ENCODE results near the gene SETD7. TPM values are rescaled to one million over a fixed set of nuclear protein-coding genes. Genes with fewer than 3 reads are reported as not detected.

Gene SETD7
- total RNA-seq, 1 experiment from 2014 or later = 32.2 TPM

GRCh38 chr4:139562067-139562684 lies 6.2 kb upstream of the SETD7 start:
- ChIA-PET POLR2A (no interaction called here), CTCF (no interaction called here)
- Mint-ChIP-seq H3K36me3 (ENCODE audit: insufficient read depth, unreplicated experiment) (peaks cover under 1% of the 10 kb centered on the region), H3K4me1 (ENCODE audit: low read depth, unreplicated experiment) (peaks cover 7% of the 10 kb centered on the region), H3K27me3 (ENCODE audit: insufficient read depth, unreplicated experiment) (no peaks in the 10 kb centered on the region), H3K4me3 (ENCODE audit: unreplicated experiment) (no peak overlapping the region), H3K9me3 (ENCODE audit: unreplicated experiment) (no peaks in the 10 kb centered on the region), H3K27ac (ENCODE audit: unreplicated experiment) (no peak overlapping the region)
- Histone ChIP-seq H3K9me3 (no peaks in the 10 kb centered on the region), H3K4me1 (peaks cover 6% of the 10 kb centered on the region), H3K27me3 (replicated peaks; ENCODE audit: control insufficient read depth, insufficient read depth, low read length) (no peaks in the 10 kb centered on the region; the same call in 1 of the 2 replicates), H3K4me3 (ENCODE audit: low read depth, low read length) (no peak overlapping the region), H3K36me3 (ENCODE audit: control insufficient read depth, insufficient read depth, low read length) (no peaks in the 10 kb centered on the region)
- no peak for TF ChIP-seq CTCF (IDR thresholded peaks at IDR 0.05; ENCODE audit: insufficient read depth in 1 of 2, low read depth in 1 of 2, low read length in 1 of 2, severe bottlenecking in 1 of 2, unreplicated experiment in 1 of 2)
- DNase-seq = no peak
- intact Hi-C loops (cut with micrococcal nuclease; ENCODE audit: unreplicated experiment) = no loop called here
- BruUV-seq (replicated peaks) = no TSS peak

GRCh38 chr4:139560406-139561104 lies 4.5 kb upstream of the SETD7 start:
- intact Hi-C loops (cut with micrococcal nuclease; ENCODE audit: unreplicated experiment) = no loop called here
- no peak for TF ChIP-seq CTCF (IDR thresholded peaks at IDR 0.05; ENCODE audit: insufficient read depth in 1 of 2, low read depth in 1 of 2, low read length in 1 of 2, severe bottlenecking in 1 of 2, unreplicated experiment in 1 of 2)
- no peaks in the 10 kb centered on the region for H3K36me3 ChIP-seq (ENCODE audit: control insufficient read depth, insufficient read depth, low read length)
- H3K9me3 Mint-ChIP-seq (ENCODE audit: unreplicated experiment) = no peaks in the 10 kb centered on the region
- no peaks in the 10 kb centered on the region for H3K27me3 Mint-ChIP-seq (ENCODE audit: insufficient read depth, unreplicated experiment)
- H3K4me1 ChIP-seq = peaks cover 6% of the 10 kb centered on the region
- H3K9me3 ChIP-seq = no peaks in the 10 kb centered on the region
- POLR2A ChIA-PET = no interaction called here
- H3K4me3 ChIP-seq (ENCODE audit: low read depth, low read length) = no peak overlapping the region
- no peak overlapping the region for H3K4me3 Mint-ChIP-seq (ENCODE audit: unreplicated experiment)
- no peaks in the 10 kb centered on the region; the same call in 1 of the 2 replicates for H3K27me3 ChIP-seq (replicated peaks; ENCODE audit: control insufficient read depth, insufficient read depth, low read length)
- peaks cover 7% of the 10 kb centered on the region for H3K4me1 Mint-ChIP-seq (ENCODE audit: low read depth, unreplicated experiment)
- CTCF ChIA-PET = no interaction called here
- H3K27ac Mint-ChIP-seq (ENCODE audit: unreplicated experiment) = no peak overlapping the region
- no peak for DNase-seq
- H3K36me3 Mint-ChIP-seq (ENCODE audit: insufficient read depth, unreplicated experiment) = peaks cover 13% of the 10 kb centered on the region
- BruUV-seq (replicated peaks) = no TSS peak

- TF ChIP-seq CTCF (IDR thresholded peaks at IDR 0.05; ENCODE audit: insufficient read depth in 1 of 2, low read depth in 1 of 2, low read length in 1 of 2, severe bottlenecking in 1 of 2, unreplicated experiment in 1 of 2) = no peak
- H3K27me3 Mint-ChIP-seq (ENCODE audit: insufficient read depth, unreplicated experiment) = no peaks in the 10 kb centered on the region
- H3K27ac Mint-ChIP-seq (ENCODE audit: unreplicated experiment) = no peak overlapping the region
- intact Hi-C loops (cut with micrococcal nuclease; ENCODE audit: unreplicated experiment) = no loop called here
- H3K9me3 ChIP-seq = no peaks in the 10 kb centered on the region
- H3K4me3 Mint-ChIP-seq (ENCODE audit: unreplicated experiment) = no peak overlapping the region
- peaks cover 9% of the 10 kb centered on the region for H3K4me1 ChIP-seq
- no peak overlapping the region for H3K4me3 ChIP-seq (ENCODE audit: low read depth, low read length)
- BruUV-seq (replicated peaks) = no TSS peak
- H3K27me3 ChIP-seq (replicated peaks; ENCODE audit: control insufficient read depth, insufficient read depth, low read length) = no peaks in the 10 kb centered on the region; the same call in 1 of the 2 replicates
- no peaks in the 10 kb centered on the region for H3K9me3 Mint-ChIP-seq (ENCODE audit: unreplicated experiment)
- POLR2A ChIA-PET = no interaction called here
- no peaks in the 10 kb centered on the region for H3K36me3 ChIP-seq (ENCODE audit: control insufficient read depth, insufficient read depth, low read length)
- peaks cover 20% of the 10 kb centered on the region for H3K36me3 Mint-ChIP-seq (ENCODE audit: insufficient read depth, unreplicated experiment)
- no peak for DNase-seq
- CTCF ChIA-PET = no interaction called here
- peaks cover 7% of the 10 kb centered on the region for H3K4me1 Mint-ChIP-seq (ENCODE audit: low read depth, unreplicated experiment)
These were observed 3.7 kb upstream of the SETD7 start for GRCh38 chr4:139559687-139560086.
